Astrocyte (in vitro differentiated cells and primary cell): ENCODE measurements around the gene SRSF7. TPM values are rescaled to one million over a fixed set of nuclear protein-coding genes. Genes with fewer than 3 reads are reported as not detected.

Source experiments
- DNase-seq: peaks from one replicate; pipeline ENCODE4 v3.0.0-alpha.2; 2010; ENCODE audit warnings: low read depth
- FAIRE-seq: peaks from 2 replicates; lab custom pipeline; 2011; peaks lifted over from hg19 to GRCh38; lab: Jason Lieb, UNC
- H2AFZ ChIP-seq: 2 replicates; pipeline ENCODE4 v1.6.0; 2012; ENCODE audit warnings: low read depth, low read length, inconsistent platforms
- H3K27ac ChIP-seq: 2 replicates; pipeline ENCODE4 v1.5.1; 2011; ENCODE audit warnings: low read depth, low read length, inconsistent platforms
- H3K27me3 ChIP-seq: 2 replicates; pipeline ENCODE4 v1.6.0; 2011; ENCODE audit warnings: low read length, inconsistent platforms; ENCODE audit not compliant: insufficient read depth
- H3K36me3 ChIP-seq: 2 replicates; pipeline ENCODE4 v1.5.1; 2011; ENCODE audit warnings: low read length, inconsistent platforms; ENCODE audit not compliant: insufficient read depth
- H3K4me1 ChIP-seq: 2 replicates; pipeline ENCODE4 v1.5.1; 2011; ENCODE audit warnings: low read length, inconsistent platforms; ENCODE audit not compliant: insufficient read depth
- H3K4me2 ChIP-seq: 2 replicates; pipeline ENCODE4 v1.6.0; 2012; ENCODE audit warnings: low read length, inconsistent platforms
- H3K4me3 ChIP-seq: 2 replicates; pipeline ENCODE4 v1.5.1; 2011; ENCODE audit warnings: low read depth, mild to moderate bottlenecking, low read length, inconsistent platforms; ENCODE audit not compliant: insufficient read depth
- H3K79me2 ChIP-seq: 2 replicates; pipeline ENCODE4 v1.6.0; 2012; ENCODE audit warnings: mild to moderate bottlenecking, low read length, inconsistent platforms; ENCODE audit not compliant: insufficient read depth
- H3K9ac ChIP-seq: 2 replicates; pipeline ENCODE4 v1.6.0; 2012; ENCODE audit warnings: mild to moderate bottlenecking, low read length, inconsistent platforms
- H3K9me3 ChIP-seq: 2 replicates; pipeline ENCODE4 v1.5.1; 2012; ENCODE audit warnings: low read depth, mild to moderate bottlenecking, low read length, inconsistent platforms; ENCODE audit not compliant: insufficient read depth
- H4K20me1 ChIP-seq: 2 replicates; pipeline ENCODE4 v1.6.0; 2012; ENCODE audit warnings: low read length, inconsistent platforms; ENCODE audit not compliant: insufficient read depth
- H3K27ac Mint-ChIP-seq: one replicate; pipeline ENCODE4 v1.8.0; 2021; ENCODE audit warnings: mild to moderate bottlenecking, mixed read lengths; ENCODE audit not compliant: unreplicated experiment
- H3K27me3 Mint-ChIP-seq: one replicate; pipeline ENCODE4 v1.8.0; 2021; ENCODE audit warnings: low read depth, mixed read lengths; ENCODE audit not compliant: unreplicated experiment
- H3K36me3 Mint-ChIP-seq: one replicate; pipeline ENCODE4 v1.8.0; 2021; ENCODE audit warnings: low read depth, mixed read lengths; ENCODE audit not compliant: unreplicated experiment
- H3K4me1 Mint-ChIP-seq: one replicate; pipeline ENCODE4 v1.8.0; 2021; ENCODE audit warnings: low read depth, mixed read lengths; ENCODE audit not compliant: unreplicated experiment
- H3K4me3 Mint-ChIP-seq: one replicate; pipeline ENCODE4 v1.8.0; 2021; ENCODE audit warnings: mild to moderate bottlenecking, moderate library complexity, mixed read lengths; ENCODE audit not compliant: unreplicated experiment
- H3K9me3 Mint-ChIP-seq: one replicate; pipeline ENCODE4 v1.8.0; 2021; ENCODE audit warnings: mild to moderate bottlenecking, mixed read lengths; ENCODE audit not compliant: unreplicated experiment
- CTCF ChIP-seq: IDR thresholded peaks from 2 replicates; pipeline ENCODE4 v1.5.1; 2011; ENCODE audit warnings: low read depth, mild to moderate bottlenecking, inconsistent platforms, low read length, moderate library complexity; ENCODE audit not compliant: insufficient read depth
- EZH2 ChIP-seq: IDR thresholded peaks from 2 replicates; pipeline ENCODE4 v1.6.1; 2012; ENCODE audit warnings: mild to moderate bottlenecking, low read length, inconsistent platforms; ENCODE audit not compliant: insufficient read depth
- total RNA-seq: library from RNA; stranded (reverse); gene quantifications from 2 replicates; pipeline ENCODE4 v1.2.1, GENCODE V29; 2021

SRSF7 gene
- total RNA-seq, 1 donor from 2014 or later = 120 TPM

GRCh38 chr2:38697116-38697840 lies 53.9 kb downstream of the SRSF7 start:
- H3K27me3 ChIP-seq = no peaks in the 10 kb centered on the region
- H3K27ac Mint-ChIP-seq = no peak overlapping the region
- H3K9me3 Mint-ChIP-seq = peaks cover 1% of the 10 kb centered on the region
- H3K27ac ChIP-seq = no peak overlapping the region
- H3K4me2 ChIP-seq = no peak overlapping the region
- H3K4me1 Mint-ChIP-seq = peaks cover 16% of the 10 kb centered on the region
- FAIRE-seq (no peak), DNase-seq (no peak)
- no peaks in the 10 kb centered on the region for H4K20me1 ChIP-seq
- no peaks in the 10 kb centered on the region for H3K27me3 Mint-ChIP-seq
- peaks cover 4% of the 10 kb centered on the region for H3K4me1 ChIP-seq
- H3K9me3 ChIP-seq = no peaks in the 10 kb centered on the region
- H2AFZ ChIP-seq = no peak overlapping the region
- no peaks in the 10 kb centered on the region for H3K36me3 ChIP-seq
- H3K4me3 Mint-ChIP-seq = no peak overlapping the region
- no peak for TF ChIP-seq EZH2
- no peak for TF ChIP-seq CTCF
- H3K79me2 ChIP-seq = no peaks in the 10 kb centered on the region
- no peak overlapping the region for H3K4me3 ChIP-seq
- no peak overlapping the region for H3K9ac ChIP-seq
- H3K36me3 Mint-ChIP-seq = no peaks in the 10 kb centered on the region

Other genes starting within 250 kb of the SRSF7 start
- 55.9 and 57.5 TPM in 2 replicates for gene HNRNPLL, start 148.4 kb downstream of the SRSF7 start, total RNA-seq
- 9.8 and 10.1 TPM in 2 replicates for gene GALM, start 85.2 kb downstream of the SRSF7 start, total RNA-seq
- 14.0 TPM in 2 replicates for gene GEMIN6, start 26.8 kb upstream of the SRSF7 start, total RNA-seq
- gene DHX57, start 124.6 kb upstream of the SRSF7 start, total RNA-seq = 18.6 and 22.5 TPM in 2 replicates
- 16.6 and 18.0 TPM in 2 replicates for gene MORN2, start 124.6 kb upstream of the SRSF7 start, total RNA-seq
- 0.10 and 0.30 TPM in 2 replicates for gene ARHGEF33, start 138.5 kb upstream of the SRSF7 start, total RNA-seq